Adrenal gland (tissue), 5 donors: ENCODE measurements around the gene C15orf40.
"Not testable (repeated sequence)": the region's sequence is repeated elsewhere in the genome, so short reads cannot be mapped to it uniquely, and the experiment has no call there.

Experiments
- POLR2A ChIP-seq, 2 donors: fragments of 450-650 bp; IDR thresholded peaks; one replicate each; pipeline ENCODE4 v1.6.1; 2017; ENCODE audit warnings: antibody characterized with exemption in 2 of 2, mild to moderate bottlenecking in 2 of 2, moderate library complexity in 1 of 2
- TF ChIP-seq, protein P1 (sequence below), 6 experiments: fragments of 450-650 bp in 4 of 6; fragments of 200-600 bp in 2 of 6; sonication (generic) in 1 of 6; IDR thresholded peaks; 1 replicate in 5 of 6; 2 replicates in 1 of 6; pipeline versions ENCODE4 v1.5.1 to v1.8.0; 2016 to 2021; ENCODE audit warnings: antibody characterized with exemption in 6 of 6, mild to moderate bottlenecking in 2 of 6, moderate library complexity in 1 of 6
- donor health status: DM: no; HTN: no; CAD: no.

DNA sequence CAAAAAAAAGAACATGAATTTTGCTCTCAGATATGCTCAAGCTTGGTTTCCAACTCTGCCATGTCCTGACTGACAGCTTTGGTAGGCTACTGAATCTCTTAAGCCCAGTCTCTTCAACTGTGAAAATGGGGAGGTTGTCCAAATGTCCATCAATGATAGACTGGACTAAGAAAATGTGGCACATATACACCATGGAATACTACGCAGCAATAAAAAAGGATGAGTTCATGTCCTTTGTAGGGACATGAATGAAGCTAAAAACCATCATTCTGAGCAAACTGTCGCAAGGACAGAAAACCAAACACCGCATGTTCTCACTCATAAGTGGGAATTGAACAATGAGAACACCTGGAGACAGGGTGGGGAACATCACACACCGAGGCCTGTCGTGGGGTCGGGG lies 71.8 kb downstream of the C15orf40 start:
- TF ChIP-seq, protein P1, sequence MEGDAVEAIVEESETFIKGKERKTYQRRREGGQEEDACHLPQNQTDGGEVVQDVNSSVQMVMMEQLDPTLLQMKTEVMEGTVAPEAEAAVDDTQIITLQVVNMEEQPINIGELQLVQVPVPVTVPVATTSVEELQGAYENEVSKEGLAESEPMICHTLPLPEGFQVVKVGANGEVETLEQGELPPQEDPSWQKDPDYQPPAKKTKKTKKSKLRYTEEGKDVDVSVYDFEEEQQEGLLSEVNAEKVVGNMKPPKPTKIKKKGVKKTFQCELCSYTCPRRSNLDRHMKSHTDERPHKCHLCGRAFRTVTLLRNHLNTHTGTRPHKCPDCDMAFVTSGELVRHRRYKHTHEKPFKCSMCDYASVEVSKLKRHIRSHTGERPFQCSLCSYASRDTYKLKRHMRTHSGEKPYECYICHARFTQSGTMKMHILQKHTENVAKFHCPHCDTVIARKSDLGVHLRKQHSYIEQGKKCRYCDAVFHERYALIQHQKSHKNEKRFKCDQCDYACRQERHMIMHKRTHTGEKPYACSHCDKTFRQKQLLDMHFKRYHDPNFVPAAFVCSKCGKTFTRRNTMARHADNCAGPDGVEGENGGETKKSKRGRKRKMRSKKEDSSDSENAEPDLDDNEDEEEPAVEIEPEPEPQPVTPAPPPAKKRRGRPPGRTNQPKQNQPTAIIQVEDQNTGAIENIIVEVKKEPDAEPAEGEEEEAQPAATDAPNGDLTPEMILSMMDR (IDR thresholded peaks at IDR 0.05) = not testable (repeated sequence)
- not testable (repeated sequence) for TF ChIP-seq POLR2A (IDR thresholded peaks at IDR 0.05)
